OCI-M1 (cell line): ENCODE measurements around the gene CEACAM8.
"Not testable (repeated sequence)": the region's sequence is repeated elsewhere in the genome, so short reads cannot be mapped to it uniquely, and the experiment has no call there.

Experiments
- DNase-seq: peaks from one replicate; lab custom pipeline; 2025; lab: John Stamatoyannopoulos, UW

Gene CEACAM8

DNA sequence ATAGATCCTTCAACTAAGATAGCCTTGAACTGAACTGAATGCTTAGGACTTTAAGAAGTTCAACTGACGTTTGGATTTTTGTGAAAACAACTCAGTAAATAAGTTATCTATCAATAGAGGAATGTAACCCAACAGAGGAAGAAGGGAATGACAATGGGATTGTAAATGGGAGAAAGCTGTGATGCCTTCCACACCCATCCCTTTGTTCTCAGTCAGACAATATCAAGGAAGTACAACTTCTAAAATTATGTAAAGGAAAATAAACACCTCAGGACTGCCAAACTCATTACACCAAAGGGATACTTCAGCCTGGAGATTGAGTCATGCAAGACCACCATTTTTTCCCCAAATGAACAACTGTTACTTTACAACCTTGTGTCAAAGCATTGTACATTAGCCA is 21.1 kb downstream of the CEACAM8 start:
- no peak for DNase-seq

DNA sequence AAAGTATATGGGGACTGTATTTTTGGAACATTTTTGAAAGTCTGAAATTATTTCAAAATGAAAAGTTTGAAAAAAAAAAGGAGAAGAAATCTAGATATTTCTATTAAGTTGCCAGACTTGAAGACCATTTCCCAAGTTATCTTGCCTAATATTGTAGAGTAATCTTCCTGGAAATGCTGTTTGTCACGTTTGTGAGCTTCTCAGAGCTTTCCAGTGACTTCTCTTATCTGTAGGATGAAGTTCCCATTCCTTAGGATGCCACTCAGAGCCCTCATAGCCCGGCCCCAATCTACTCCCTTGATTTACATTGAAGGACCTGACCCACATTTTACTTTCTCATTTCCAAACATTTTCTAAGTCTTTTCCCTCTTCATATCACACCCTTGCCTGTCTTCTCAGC is 23.6 kb downstream of the CEACAM8 start:
- no peak for DNase-seq

DNA sequence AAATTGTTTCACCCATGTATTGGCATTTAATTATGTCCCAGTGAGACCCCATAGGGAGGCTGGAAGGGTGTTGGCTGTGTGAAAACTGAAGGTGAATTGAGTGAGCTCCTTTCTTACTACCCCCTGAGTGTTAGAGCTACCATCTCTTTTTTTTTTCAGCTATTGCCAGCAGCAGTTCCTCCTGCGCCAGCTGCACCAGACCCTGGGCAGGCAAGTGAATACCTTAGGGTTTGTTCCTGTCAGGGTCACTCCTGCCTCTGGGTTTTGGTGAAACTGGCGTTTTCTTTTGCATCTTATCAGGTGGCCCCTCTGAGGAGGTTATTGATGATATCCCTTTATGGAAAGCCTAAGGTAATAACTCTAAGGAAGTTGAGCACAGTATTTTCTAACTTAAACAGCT is 25.5 kb downstream of the CEACAM8 start:
- DNase-seq: no peak

DNA sequence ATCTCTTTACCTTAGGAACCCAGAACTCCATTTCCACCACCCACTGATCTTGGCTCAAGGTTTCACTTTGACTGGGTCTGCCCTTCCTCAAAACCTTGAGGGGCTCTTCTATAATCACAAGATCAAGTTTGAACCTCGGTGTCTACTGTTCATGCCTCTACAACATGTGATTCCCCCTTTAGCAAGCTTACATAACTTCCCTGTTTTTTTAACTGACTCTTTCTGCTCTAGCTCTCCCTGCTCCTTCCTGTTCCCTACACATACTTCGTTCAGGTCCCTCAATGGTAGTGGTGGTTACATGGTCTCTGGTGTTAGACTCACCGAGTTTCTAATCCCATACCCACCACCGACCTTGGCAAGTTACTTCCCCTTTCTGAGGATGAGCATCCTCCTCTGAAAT is 26.7 kb downstream of the CEACAM8 start:
- DNase-seq: peak; percentile 13

DNA sequence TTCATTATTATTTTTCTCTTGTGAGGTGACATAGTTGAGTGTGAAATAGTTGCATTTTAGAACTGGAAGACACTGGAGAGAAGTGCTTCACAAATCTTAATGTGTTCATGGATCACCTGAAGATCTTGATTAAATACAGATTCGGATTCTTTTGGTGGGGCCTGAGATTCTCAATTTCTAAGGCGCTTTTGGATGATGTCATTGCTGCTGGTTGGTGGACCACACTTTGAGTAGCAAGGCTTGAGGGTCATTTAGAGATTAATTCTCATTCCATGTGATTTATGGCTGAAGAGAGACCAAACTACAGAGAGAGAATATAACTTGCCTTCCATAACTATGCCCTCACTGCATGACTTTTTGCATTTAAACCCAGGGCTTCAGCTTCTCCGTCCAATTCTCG is 27.2 kb downstream of the CEACAM8 start:
- DNase-seq: no peak

DNA sequence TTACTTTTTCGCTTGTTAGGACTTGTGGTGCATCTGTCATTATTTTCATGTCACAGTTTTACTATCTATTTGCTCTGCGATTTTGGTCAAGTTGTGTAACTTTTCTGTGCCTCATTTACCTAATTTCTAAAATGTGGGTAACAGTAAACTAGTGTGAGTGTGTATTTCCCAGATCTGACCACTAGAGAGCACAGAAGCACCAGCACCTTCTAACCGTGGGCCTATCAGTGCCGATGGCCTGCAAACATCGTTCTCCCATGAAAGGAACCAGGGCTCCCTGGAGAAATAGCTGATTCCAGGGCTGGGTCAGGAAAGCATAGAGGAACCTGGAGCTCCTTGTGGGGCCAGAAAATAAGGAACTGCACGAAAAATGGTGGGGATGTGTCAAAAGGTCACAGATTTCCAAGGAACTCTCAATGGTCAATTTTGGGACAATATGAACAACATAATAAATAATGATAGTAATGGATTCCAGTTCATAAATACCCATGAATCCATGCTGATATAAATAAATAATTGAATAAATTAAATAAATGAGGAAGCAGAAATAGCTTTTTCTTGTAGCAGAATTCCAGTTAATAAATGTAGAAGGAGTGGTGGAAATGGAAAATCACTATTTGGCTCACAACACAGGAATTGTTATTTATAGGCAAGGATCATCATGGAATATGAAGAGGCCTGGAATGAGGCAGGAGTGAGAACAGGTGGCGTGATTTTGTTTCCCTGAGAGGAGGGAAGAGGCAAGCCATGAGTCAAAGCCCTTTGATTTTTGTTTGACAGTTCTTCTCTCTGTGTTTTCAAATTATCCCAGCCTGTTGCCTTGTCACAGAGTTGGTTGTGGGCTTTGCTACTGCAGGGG is 31.1 kb downstream of the CEACAM8 start:
- peak; percentile 59 for DNase-seq

DNA sequence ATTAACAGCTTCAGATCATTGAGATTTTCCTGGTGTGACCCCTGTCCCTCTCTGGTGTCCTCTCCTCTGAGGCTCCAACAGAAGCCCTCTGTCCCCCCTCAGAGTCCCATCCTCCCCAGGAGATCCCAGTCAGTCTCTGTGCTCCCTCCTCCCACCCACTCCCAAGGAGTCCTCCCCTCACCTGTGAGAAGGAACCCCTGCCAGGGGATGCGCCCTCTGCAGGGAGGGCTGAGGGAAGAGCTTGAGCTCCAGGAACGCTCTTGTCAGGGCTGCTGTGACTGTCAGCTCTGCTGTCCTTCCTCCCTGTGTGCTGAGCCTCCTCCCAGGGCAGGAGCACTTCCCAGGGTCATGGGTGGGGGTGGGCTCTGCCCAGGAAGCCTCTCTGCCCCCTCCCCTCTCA is 33.2 kb downstream of the CEACAM8 start:
- DNase-seq: no peak

DNA sequence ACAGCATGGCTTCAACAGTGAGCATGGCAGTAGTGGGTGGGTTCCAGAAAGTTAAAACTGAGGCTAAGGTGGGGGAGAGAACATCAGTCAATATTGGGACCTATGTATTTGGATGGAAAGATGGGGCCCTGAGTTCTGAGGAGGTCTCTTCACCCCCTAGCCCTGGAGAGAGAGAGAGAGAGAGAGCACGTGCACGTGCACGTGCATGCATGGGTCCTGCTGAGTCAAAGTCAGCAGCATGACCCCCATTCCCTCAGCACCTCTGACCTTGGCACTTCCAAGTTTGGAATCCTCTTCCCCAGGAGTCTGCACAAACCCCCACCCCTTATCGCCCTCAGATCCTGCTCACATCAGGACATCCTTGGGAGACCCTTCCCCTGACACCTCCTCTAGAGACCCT is 34.0 kb downstream of the CEACAM8 start:
- no peak for DNase-seq

DNA sequence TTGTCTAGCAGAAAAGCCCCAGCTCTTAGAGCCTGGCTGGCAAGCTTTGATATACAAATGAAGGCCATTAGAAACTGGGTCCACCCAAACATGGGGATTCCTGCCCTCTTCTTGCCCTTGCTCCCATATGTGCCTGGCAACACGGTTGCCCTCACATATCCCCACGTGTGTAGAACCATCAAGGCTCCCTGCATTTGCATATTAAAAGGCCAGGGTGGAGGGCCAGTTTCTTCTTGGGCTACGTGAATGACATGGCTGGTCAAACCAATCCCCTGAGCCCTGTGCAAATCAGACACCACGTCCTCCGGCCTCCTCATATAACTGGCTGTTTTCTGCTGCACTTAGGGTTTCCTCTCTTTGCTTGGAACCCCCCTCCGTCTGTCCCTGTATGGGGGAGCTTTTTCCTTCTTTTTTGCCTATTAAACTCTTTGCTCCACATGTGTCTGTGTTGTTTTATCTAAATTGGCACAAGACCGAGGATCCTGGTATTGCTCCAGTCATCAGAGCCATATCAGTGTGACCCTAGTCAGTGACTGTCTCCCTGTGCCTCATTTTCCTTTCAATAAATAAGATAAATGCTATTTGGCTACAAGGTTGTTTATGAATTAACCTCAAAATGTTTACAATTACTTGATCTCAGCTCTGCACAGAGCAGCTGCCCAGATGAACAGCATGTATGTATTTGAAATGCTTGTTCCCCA is 36.1 kb downstream of the CEACAM8 start:
- no peak for DNase-seq

DNA sequence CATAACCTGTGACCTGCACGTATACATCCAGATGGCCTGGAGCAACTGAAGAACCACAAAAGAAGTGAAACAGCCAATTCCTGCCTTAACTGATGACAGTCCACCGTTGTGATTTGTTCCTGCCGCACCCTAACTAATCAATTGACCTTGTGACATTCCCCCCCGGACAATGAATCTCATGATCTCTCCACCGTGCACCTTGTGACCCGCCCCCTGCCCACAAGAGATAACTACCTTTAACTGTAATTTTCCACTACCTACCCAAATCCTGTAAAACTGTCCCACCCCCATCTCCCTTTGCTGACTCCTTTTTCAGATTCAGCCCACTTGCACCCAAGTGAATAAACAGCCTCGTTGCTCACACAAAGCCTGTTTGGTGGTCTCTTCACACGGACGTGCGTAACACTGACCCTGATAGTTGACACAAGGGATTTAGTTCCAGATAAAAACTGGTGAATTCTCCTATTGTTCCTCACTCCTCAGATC is 37.3 kb downstream of the CEACAM8 start:
- DNase-seq: not testable (repeated sequence)

DNA sequence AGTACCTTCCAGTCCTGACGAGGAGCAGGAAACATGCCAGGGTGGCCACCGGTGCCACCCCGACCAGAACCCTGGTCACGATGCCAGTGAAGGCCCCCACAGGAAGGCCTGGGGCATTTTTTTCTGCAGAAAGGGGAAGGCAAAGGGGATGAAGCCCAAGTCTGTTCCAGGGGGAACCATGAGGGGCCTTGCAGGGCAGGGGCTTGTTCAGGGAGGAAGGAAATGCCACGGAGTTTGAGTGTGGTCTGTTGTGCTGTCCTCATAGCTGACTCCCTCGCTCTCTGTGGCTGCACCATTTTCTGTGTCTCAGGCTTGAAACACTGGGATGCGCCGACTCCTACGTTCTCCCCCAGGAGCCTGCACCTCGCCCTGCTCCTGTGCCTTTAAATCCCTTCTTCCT is 38.9 kb downstream of the CEACAM8 start:
- DNase-seq: no peak

DNA sequence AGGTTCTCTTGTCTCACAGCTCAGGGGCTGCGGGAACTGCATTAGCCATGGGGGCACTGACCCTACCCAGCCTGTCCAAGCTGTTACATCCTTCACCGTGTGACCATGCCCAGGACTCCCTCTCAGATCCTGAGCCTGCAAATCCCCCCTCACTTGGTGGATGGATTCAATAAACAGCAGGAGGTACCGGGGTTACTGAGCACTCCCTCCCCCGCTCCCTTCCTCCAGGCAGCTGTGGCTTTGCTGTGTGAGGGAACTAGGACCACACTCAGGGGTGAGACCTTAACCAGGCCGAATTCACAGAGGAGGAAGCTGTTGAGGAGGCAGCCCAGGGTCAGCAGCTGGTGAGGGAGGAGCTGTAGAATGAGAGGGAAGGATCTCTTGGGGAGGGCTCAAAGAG is 39.4 kb downstream of the CEACAM8 start:
- no peak for DNase-seq

DNA sequence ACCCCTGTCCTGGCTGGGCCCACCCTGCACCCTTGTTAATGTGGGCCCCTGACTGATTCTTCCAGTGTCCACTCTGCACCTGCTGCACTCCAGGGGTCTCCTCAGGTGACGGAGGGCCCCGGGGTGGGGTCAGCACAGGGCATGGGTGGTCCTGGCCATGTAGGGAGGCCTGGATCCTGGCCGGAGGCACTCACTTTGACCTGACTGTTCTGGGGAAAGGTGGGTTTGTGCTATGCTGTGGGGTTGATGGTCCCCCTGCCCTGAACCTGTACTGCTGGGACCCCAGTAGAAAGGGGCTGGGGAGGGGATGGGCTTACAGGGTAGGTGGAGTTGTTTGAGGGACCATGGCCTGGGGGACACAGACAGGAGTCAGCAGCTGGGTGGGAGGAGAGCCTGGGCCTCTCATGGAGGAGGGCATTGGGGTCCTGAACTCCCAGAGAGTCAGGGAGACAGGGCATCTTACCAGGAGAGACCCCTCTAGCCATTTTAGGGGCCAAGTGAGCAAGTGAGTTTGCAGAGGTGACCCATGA is 40.6 kb downstream of the CEACAM8 start:
- DNase-seq: no peak

DNA sequence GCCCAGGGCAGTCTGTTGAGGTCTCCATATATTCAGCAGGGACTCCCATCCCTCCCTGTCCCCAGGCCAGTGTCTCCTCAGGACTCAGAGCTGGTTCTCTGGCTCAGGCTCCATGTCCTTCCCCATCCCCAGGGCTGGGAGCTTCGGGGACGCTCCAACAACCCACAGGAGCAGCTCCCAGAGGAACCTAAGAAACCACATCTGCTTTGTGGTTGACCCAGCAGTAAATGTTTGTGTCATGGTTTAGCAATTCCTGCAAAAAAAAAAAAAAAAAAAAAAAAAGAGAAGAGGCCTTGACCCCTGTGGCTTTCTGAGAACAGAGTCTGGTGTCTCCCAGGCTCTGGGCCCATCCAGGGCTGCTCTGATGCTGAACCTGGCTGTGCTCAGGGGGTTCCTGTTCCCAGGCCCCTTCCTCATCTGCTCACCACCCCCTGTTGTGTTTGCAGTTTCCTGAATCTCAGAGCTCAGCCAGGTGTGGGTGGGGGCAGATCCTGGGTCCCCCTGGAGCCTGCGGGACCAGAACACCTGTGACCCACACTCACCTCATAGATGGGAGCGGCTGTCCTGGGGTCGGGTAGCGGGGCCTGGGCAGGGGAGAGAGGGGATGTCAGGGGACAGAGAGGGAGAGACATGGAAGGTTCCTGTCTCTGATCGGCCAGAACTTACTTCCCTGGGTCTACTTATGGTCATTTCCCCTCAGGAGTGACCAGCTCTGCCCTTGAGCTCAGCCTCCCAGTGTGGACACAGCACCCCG is 41.3 kb downstream of the CEACAM8 start:
- DNase-seq: peak; percentile 50

DNA sequence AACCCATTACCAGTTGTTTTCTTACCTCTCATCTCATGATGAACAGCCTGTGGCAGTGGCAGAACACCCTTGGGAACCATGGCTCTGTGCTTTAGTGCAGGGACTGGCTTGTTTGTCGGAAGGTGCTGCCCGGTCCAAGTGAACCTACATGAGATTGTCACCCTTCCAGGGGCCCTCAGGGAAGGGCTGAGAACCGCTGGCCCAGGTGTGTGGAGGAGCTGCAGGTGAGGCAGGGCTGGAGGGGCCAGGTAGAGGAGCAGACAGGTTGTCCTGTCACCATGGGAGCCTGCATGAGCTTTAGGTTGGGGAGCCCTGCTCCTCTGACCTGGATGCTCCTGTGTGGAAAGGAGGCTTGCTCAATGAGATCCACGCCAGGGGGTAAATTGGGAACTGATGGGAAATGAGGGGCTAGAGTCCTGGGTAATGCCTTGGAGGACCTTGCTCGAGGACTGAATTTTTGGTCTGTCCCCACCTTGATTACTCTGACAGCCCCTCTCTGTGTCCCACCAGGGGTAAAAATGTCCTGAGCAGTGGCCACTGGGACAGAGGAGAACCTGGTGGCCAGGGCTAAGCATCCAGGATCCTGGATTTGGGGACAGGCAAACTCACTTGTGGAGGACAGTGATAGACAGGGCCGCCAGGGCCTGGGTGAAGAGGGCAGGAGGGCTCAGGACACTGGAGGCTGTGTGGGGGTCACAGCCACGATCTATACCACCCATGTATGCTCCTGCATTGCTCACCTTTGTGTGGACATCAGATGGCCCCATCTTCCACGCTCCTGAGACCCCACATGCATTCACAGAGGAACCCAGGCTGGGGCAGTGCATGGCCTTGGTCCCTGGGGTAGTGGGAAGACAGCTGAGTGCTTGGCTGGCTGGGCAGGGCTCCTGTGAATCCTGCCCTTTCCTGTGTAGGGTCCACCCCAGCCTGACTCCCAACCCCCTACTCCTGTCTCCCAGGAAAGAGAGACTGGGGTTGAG is 42.3 kb downstream of the CEACAM8 start:
- no peak for DNase-seq

DNA sequence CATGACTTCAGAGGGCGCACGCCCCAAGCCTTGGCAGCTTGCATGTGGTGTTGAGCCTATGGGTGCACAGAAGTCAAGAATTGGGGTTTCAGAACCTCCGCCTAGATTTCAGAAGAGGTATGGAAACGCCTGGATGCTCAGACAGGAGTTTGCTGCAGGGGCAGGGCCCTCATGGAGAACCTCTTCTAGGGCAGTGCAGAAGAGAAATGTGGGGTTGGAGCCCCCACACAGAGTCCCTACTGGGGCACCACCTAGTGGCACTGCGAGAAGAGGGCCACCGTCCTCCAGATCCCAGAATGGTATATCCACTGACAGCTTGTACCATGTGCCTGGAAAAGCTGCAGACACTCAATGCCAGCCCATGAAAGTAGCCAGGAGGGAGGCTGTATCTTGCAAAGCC is 44.2 kb downstream of the CEACAM8 start:
- DNase-seq: not testable (repeated sequence)

DNA sequence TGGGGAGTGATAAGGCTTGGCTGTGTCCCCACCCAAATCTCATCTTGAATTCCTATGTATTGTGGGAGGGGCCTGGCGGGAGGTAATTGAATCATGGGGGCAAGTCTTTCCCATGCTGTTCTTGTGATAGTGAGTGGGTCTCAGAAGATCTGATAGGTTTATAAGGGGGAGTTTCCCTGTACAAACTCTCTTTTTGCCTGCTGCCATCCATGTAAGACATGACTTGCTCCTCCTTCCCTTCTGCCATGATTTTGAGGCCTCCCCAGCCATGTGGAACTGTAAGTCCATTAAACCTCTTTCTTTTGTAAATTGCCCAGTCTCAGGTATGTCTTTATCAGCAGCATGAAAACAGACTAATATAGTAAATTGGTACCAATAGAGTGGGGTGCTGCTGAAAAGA is 45.7 kb downstream of the CEACAM8 start:
- DNase-seq: not testable (repeated sequence)

DNA sequence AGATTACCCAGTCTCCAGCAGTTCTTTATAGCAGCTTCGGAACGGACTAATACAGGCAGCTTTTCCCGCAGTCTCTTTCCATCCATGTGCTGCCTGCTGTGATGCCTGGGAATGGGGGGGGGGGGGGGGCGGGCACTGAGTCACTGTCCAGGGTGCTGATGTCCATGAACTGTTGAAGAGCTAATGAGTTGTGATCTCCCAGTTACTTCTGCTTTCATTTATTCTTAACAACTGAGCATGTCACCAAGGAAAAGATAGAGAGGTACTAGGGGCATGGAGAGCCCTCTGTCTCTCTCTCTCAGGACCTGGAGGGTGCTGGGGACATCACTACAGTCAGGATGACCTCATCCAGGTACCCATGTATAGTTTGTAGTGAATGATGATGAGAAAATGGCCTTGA is 46.2 kb downstream of the CEACAM8 start:
- no peak for DNase-seq

DNA sequence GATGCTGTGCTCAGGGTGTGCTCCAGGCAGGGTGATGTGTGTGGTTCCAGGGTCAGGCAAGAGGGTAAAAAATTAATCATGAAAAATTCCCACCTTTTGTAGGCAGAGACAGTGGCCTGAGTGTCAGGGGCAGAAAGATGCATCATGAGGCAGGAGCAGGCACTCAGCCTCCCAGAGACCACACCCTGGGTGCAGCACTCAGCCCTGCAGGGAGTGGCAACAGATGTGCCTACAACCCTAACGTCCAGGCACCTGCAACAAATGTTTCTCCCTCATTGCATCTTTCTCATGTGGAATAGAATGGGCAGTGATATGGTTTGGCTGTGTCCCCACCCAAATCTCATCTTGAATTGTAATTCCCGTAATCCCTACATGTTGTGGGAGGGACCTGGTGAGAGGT is 46.8 kb downstream of the CEACAM8 start:
- no peak for DNase-seq

DNA sequence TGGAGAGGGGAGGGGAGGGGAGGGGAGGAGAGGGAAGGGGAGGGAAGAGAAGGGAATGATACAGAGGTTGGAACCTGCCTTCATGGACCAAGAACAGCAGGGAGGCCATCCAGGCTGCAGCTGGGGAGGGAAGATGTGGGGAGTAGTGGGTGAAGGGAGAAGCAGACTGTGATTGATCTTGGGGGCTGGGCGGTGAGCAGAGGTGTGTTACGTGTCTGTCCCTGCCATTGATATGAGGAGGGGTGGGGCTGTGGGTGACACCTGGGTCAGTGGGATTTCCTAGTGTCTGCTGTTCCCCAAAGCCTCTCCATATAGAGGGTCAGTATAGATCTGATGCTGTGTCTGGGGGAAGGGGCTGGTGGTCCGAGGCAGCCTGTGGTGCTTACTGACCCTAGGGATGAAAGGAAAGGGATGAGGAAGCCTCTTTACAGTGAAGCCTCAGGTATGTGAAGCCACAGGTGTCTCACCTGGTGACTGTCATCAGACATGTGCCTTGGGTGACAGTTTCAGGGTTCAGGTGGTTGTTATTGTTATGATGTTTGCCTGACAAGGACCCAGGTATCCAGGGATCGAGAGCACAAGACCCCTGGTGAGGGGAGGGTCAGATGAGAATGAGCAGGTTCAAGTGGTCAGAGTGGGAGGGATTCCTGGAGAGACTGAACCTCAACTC is 47.8 kb downstream of the CEACAM8 start:
- DNase-seq: no peak

DNA sequence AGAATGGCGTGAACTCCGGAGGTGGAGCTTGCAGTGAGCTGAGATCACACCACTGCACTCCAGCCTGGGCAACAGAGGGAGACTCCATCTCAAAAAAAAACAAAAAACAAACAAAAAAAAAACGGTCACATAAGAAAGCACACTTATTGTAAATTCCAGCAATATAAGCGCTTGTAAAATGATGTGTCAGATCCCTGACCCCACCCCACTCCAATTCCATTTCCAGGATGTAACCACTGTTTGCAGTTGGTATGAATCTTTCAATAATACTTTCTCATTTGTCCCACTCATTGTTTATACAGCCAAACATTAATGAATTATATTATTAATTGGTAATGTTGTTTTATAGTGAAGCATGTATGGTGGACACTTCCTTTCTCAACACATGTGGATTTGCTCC is 50.6 kb downstream of the CEACAM8 start:
- no peak for DNase-seq
